Mesendoderm (in vitro differentiated cells): ENCODE measurements around the gene SPHK1.
A peak's percentile ranks its signal among the peaks of the same experiment; 100 is the strongest.

Experiments
- DNase-seq: peaks from one replicate; pipeline ENCODE4 v3.0.0; 2013
- H2AK5ac ChIP-seq: 2 replicates; pipeline ENCODE4 v1.6.1; 2013; ENCODE audit warnings: low read length, inconsistent platforms
- H2BK120ac ChIP-seq: 2 replicates; pipeline ENCODE4 v1.6.1; 2013; ENCODE audit warnings: low read depth, mild to moderate bottlenecking, low read length, moderate library complexity, mixed read lengths
- H2BK15ac ChIP-seq: replicated peaks from 2 replicates; pipeline ENCODE4 v1.6.1; 2013; ENCODE audit warnings: low read depth, mild to moderate bottlenecking, moderate library complexity
- H2BK5ac ChIP-seq: 2 replicates; pipeline ENCODE4 v1.6.1; 2013; ENCODE audit warnings: low read length, inconsistent platforms
- H3K18ac ChIP-seq: 2 replicates; pipeline ENCODE4 v1.6.1; 2013; ENCODE audit warnings: mild to moderate bottlenecking, low read length, mixed read lengths
- H3K23ac ChIP-seq: one replicate; pipeline ENCODE4 v1.6.1; 2013; ENCODE audit warnings: low read length
- H3K27ac ChIP-seq: 2 replicates; pipeline ENCODE4 v1.5.1; 2013; ENCODE audit warnings: low read depth, mild to moderate bottlenecking, inconsistent platforms, low read length, moderate library complexity
- H3K27me3 ChIP-seq: 2 replicates; pipeline ENCODE4 v1.6.1; 2013; ENCODE audit warnings: low read length, control low read depth, mild to moderate bottlenecking, inconsistent platforms; ENCODE audit not compliant: insufficient read depth, poor library complexity
- H3K36me3 ChIP-seq: 2 replicates; pipeline ENCODE4 v1.6.1; 2013; ENCODE audit warnings: low read length, inconsistent platforms; ENCODE audit not compliant: control insufficient read depth, insufficient read depth
- H3K4ac ChIP-seq: one replicate; pipeline ENCODE4 v1.6.1; 2013; ENCODE audit warnings: low read depth, mild to moderate bottlenecking, low read length, moderate library complexity
- H3K4me1 ChIP-seq: 2 replicates; pipeline ENCODE4 v1.6.1; 2013; ENCODE audit warnings: low read depth, low read length, inconsistent platforms; ENCODE audit not compliant: control insufficient read depth
- H3K4me2 ChIP-seq: 2 replicates; pipeline ENCODE4 v1.6.1; 2013; ENCODE audit warnings: low read length
- H3K4me3 ChIP-seq: 2 replicates; pipeline ENCODE4 v1.5.1; 2013; ENCODE audit warnings: mild to moderate bottlenecking, low read length
- H3K56ac ChIP-seq: one replicate; pipeline ENCODE4 v1.6.1; 2013; ENCODE audit warnings: low read length
- H3K79me1 ChIP-seq: 2 replicates; pipeline ENCODE4 v1.6.1; 2013; ENCODE audit warnings: low read length, inconsistent platforms
- H3K79me2 ChIP-seq: 2 replicates; pipeline ENCODE4 v1.6.1; 2013; ENCODE audit warnings: mild to moderate bottlenecking, low read length; ENCODE audit not compliant: control insufficient read depth, insufficient read depth
- H3K9ac ChIP-seq: 2 replicates; pipeline ENCODE4 v1.6.1; 2013; ENCODE audit warnings: low read length, inconsistent platforms
- H4K5ac ChIP-seq: one replicate; pipeline ENCODE4 v1.6.1; 2013; ENCODE audit warnings: low read length
- H4K8ac ChIP-seq: one replicate; pipeline ENCODE4 v1.6.1; 2013; ENCODE audit warnings: low read depth, mild to moderate bottlenecking, control low read depth, low read length, moderate library complexity
- WGBS: extraction: QIAGEN DNeasy Blood & Tissue Kit; methylation state at CpG from one replicate; pipeline ENCODE4 v1.1.7; 2013; ENCODE audit warnings: low lambda C conversion rate, missing lambda C conversion rate; ENCODE audit not compliant: insufficient coverage; ENCODE audit errors: extremely low coverage; 5-methylcytosine and 5-hydroxymethylcytosine counted together

SPHK1 gene

GRCh38 chr17:76411247-76411646 is 26.8 kb downstream of the SPHK1 start:
- no peak overlapping the region for H3K56ac ChIP-seq
- H4K8ac ChIP-seq: no peak overlapping the region
- no peak for DNase-seq
- H3K9ac ChIP-seq: no peak overlapping the region
- no peaks in the 10 kb centered on the region for H3K36me3 ChIP-seq
- H3K4me1 ChIP-seq: peaks cover 7% of the 10 kb centered on the region
- H3K23ac ChIP-seq: no peak overlapping the region
- H3K79me1 ChIP-seq: peaks cover 26% of the 10 kb centered on the region
- H3K27ac ChIP-seq: no peak overlapping the region
- peaks cover 29% of the 10 kb centered on the region for H3K79me2 ChIP-seq
- H3K4me3 ChIP-seq: no peak overlapping the region
- H3K4me2 ChIP-seq: no peak overlapping the region
- no peak overlapping the region for H2BK5ac ChIP-seq
- H4K5ac ChIP-seq: no peak overlapping the region
- H2AK5ac ChIP-seq: no peak overlapping the region
- WGBS: no CpG with 5 or more reads among the region's 5 CpGs
- H3K27me3 ChIP-seq: no peaks in the 10 kb centered on the region
- H2BK120ac ChIP-seq: no peak overlapping the region
- H3K4ac ChIP-seq: no peak overlapping the region
- no peak overlapping the region for H2BK15ac ChIP-seq
- no peak overlapping the region for H3K18ac ChIP-seq

DNA sequence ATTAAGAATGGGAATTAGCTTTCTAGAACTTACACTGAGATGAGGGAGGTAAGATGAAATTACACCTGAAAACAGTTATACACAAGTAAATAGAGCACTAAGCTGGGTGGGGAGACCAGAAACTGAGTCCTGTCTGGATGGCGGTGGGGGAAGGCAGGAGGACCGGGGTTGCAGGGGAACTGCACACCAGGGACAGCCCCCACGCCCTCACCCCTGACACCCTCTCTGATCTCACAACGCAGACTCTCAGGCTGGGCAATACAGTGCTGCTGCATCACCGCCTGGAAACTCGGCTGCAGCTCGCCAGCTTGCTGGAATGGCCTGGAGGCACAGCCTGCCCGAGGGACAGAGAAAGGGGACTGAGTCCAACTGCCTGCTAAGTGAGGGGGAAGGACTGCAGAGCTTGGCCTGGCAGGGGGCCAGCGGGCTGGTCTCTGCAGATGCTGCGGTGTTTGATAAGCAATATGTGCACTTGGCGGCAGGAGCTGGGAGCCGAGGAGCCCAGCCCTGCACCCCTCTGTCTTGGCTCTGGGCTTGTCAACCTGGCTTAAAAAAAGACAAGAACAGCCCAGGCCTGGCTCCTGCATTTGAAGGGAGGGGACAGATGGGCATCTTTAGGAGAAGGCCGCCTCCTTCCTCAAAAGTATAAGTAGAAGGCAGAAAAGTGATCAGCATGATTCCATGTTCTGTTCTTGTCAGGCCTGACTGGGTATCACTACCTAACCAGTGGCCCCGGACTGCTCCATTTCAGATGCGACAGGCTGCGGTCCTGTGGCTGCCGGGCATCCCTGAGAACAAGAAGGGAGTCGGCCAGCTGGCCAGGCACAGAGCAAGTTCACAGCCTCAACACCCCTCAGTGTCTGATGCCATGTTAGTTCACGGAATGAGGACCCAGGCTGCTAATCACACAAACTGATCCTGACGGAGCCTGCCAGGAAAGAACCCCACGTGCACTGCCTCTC is 30.2 kb downstream of the SPHK1 start:
- H3K23ac ChIP-seq: peak overlapping the region; percentile 80
- H3K27me3 ChIP-seq: no peaks in the 10 kb centered on the region
- no peak overlapping the region for H3K4ac ChIP-seq
- peak; percentile 27 for DNase-seq
- H3K56ac ChIP-seq: peak overlapping the region; percentile 49
- H3K4me3 ChIP-seq: no peak overlapping the region
- H3K4me1 ChIP-seq: peaks cover 7% of the 10 kb centered on the region
- peaks cover 36% of the 10 kb centered on the region for H3K79me2 ChIP-seq
- no peak overlapping the region for H4K8ac ChIP-seq
- H2BK15ac ChIP-seq: no peak overlapping the region
- WGBS: no CpG with 5 or more reads among the region's 21 CpGs
- no peak overlapping the region for H4K5ac ChIP-seq
- no peak overlapping the region for H2AK5ac ChIP-seq
- no peak overlapping the region for H3K27ac ChIP-seq
- peaks cover 27% of the 10 kb centered on the region for H3K79me1 ChIP-seq
- H3K18ac ChIP-seq: no peak overlapping the region
- H2BK5ac ChIP-seq: no peak overlapping the region
- H2BK120ac ChIP-seq: no peak overlapping the region
- H3K4me2 ChIP-seq: no peak overlapping the region
- peak overlapping the region; percentile 6 for H3K9ac ChIP-seq
- peaks cover 2% of the 10 kb centered on the region for H3K36me3 ChIP-seq

- no peak overlapping the region for H4K5ac ChIP-seq
- H3K4ac ChIP-seq: no peak overlapping the region
- H3K4me2 ChIP-seq: no peak overlapping the region
- no peak overlapping the region for H2BK120ac ChIP-seq
- H3K79me2 ChIP-seq: peaks cover 43% of the 10 kb centered on the region
- H2AK5ac ChIP-seq: no peak overlapping the region
- no peak overlapping the region for H3K9ac ChIP-seq
- peaks cover 2% of the 10 kb centered on the region for H3K36me3 ChIP-seq
- H2BK15ac ChIP-seq: no peak overlapping the region
- peaks cover 35% of the 10 kb centered on the region for H3K79me1 ChIP-seq
- no peak overlapping the region for H3K23ac ChIP-seq
- H3K18ac ChIP-seq: no peak overlapping the region
- DNase-seq: no peak
- no peak overlapping the region for H2BK5ac ChIP-seq
- no peaks in the 10 kb centered on the region for H3K27me3 ChIP-seq
- no peak overlapping the region for H3K4me3 ChIP-seq
- no peak overlapping the region for H3K56ac ChIP-seq
- no peak overlapping the region for H4K8ac ChIP-seq
- H3K4me1 ChIP-seq: peaks cover 7% of the 10 kb centered on the region
- no CpG with 5 or more reads among the region's 15 CpGs for WGBS
- H3K27ac ChIP-seq: no peak overlapping the region
Observed at GRCh38 chr17:76415786-76416185, 31.4 kb downstream of the SPHK1 start.

GRCh38 chr17:76416457-76416856 is 32.0 kb downstream of the SPHK1 start:
- no peak overlapping the region for H2AK5ac ChIP-seq
- H3K4me3 ChIP-seq: no peak overlapping the region
- WGBS: no CpG with 5 or more reads among the region's 6 CpGs
- H3K18ac ChIP-seq: no peak overlapping the region
- peaks cover 45% of the 10 kb centered on the region for H3K79me2 ChIP-seq
- H3K23ac ChIP-seq: no peak overlapping the region
- no peak overlapping the region for H3K56ac ChIP-seq
- peaks cover 2% of the 10 kb centered on the region for H3K36me3 ChIP-seq
- H3K27ac ChIP-seq: no peak overlapping the region
- no peak overlapping the region for H2BK15ac ChIP-seq
- no peak overlapping the region for H2BK120ac ChIP-seq
- H3K4ac ChIP-seq: no peak overlapping the region
- DNase-seq: no peak
- H2BK5ac ChIP-seq: no peak overlapping the region
- no peak overlapping the region for H4K8ac ChIP-seq
- no peaks in the 10 kb centered on the region for H3K27me3 ChIP-seq
- H3K4me1 ChIP-seq: peaks cover 9% of the 10 kb centered on the region
- H3K9ac ChIP-seq: no peak overlapping the region
- no peak overlapping the region for H4K5ac ChIP-seq
- no peak overlapping the region for H3K4me2 ChIP-seq
- H3K79me1 ChIP-seq: peaks cover 36% of the 10 kb centered on the region

DNA sequence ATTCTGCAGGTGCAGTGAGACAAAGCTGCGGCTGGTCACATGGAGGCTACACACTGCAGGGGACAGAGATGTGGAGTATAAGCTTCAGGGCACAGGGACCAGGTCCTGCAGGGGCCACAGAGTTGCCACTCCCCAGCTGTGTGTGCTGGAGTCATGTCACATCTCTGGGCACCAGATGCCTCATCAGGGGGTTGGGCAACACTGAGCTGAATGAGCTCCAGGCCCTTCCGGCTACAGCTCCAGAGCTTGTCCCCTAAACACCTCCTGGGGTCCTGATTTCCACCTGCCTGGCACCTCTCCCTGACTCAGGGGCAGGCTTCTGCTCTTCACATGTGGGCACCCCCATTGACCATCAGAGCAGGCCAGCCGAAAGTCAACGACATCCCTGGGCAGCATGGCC is 32.5 kb downstream of the SPHK1 start:
- Histone ChIP-seq H2AK5ac (no peak overlapping the region), H2BK120ac (no peak overlapping the region), H3K56ac (no peak overlapping the region), H2BK15ac (no peak overlapping the region), H3K36me3 (peaks cover 2% of the 10 kb centered on the region), H3K9ac (no peak overlapping the region), H3K23ac (no peak overlapping the region), H3K18ac (no peak overlapping the region), H3K4me2 (no peak overlapping the region), H3K4ac (no peak overlapping the region), H4K8ac (no peak overlapping the region), H3K4me3 (no peak overlapping the region), H3K79me2 (peaks cover 49% of the 10 kb centered on the region), H2BK5ac (no peak overlapping the region), H4K5ac (no peak overlapping the region), H3K4me1 (peaks cover 9% of the 10 kb centered on the region), H3K27me3 (no peaks in the 10 kb centered on the region), H3K79me1 (peaks cover 38% of the 10 kb centered on the region), H3K27ac (no peak overlapping the region)
- DNase-seq: no peak
- WGBS: no CpG with 5 or more reads among the region's 4 CpGs
